ENCODE results near the gene PFKFB4. TPM values are rescaled to one million over a fixed set of nuclear protein-coding genes. Genes with fewer than 3 reads are reported as not detected.
"Not testable (repeated sequence)": the region's sequence is repeated elsewhere in the genome, so short reads cannot be mapped to it uniquely, and the experiment has no call there.

Gene PFKFB4
- total RNA-seq, 2 donors from 2014 or later = 11.1 to 27.4 TPM

DNA sequence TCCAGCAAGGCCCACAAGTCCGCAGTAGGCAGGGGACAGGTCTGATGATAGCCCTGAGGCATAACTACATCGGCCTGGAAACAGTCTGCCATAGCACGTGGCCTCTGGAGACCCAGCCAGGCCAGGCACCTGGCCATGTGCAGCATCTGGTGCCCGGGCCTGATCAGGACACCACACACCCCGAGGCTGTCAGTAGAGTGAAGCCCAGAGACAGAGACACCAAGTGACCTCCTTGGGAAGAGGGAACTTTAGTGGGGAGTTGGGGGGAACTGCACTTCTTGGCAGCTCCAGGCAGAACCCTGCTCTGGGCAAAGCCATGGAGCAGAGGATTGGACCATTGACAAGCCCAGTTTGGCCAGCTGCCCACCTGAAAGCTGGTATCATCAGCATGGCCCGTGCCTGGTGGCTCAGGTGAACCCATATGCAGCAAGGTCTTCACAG, 53.9 kb downstream of the PFKFB4 start:
- H3K9me3 Mint-ChIP-seq = no peaks in the 10 kb centered on the region
- H3K4me1 Mint-ChIP-seq (ENCODE audit: low read depth in 2 of 2) = peaks cover 14 to 36% of the 10 kb centered on the region in 2 donors
- DNase-seq (ENCODE audit: low spot score) = no peak
- peak overlapping the region; percentile 50 to 81 for H3K27ac Mint-ChIP-seq
- peaks cover 5% of the 10 kb centered on the region for H3K36me3 Mint-ChIP-seq
- no peaks in the 10 kb centered on the region for H3K27me3 Mint-ChIP-seq
- ATAC-seq = no peak
- H3K4me3 Mint-ChIP-seq = peak overlapping the region; percentile 74

DNA sequence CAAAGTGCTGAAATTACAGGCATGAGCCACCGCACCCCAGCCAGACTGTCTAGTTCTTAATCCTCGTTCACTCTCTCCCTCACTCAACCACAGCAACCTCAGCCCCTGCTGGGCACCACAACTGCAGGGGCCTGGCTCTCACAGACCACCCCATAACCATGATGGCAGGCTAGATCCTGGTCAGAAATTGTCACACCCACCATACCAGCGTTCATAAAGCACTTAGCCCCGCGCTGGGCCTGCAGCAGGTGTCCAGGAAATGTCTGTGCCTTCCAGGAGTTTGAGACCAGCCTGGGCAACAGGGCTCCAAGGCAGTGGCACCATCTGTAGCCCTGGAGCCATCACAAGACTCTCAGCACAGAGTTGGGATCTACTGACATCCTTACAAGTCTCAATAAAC, 54.5 kb downstream of the PFKFB4 start:
- H3K27ac Mint-ChIP-seq = peak overlapping the region; percentile 50 to 81
- H3K36me3 Mint-ChIP-seq = peaks cover 5% of the 10 kb centered on the region
- H3K4me1 Mint-ChIP-seq (ENCODE audit: low read depth in 2 of 2) = peaks cover 10 to 30% of the 10 kb centered on the region in 2 donors
- H3K4me3 Mint-ChIP-seq = peak overlapping the region; percentile 74
- H3K9me3 Mint-ChIP-seq = no peaks in the 10 kb centered on the region
- ATAC-seq = no peak
- H3K27me3 Mint-ChIP-seq = no peaks in the 10 kb centered on the region
- no peak for DNase-seq (ENCODE audit: low spot score)

DNA sequence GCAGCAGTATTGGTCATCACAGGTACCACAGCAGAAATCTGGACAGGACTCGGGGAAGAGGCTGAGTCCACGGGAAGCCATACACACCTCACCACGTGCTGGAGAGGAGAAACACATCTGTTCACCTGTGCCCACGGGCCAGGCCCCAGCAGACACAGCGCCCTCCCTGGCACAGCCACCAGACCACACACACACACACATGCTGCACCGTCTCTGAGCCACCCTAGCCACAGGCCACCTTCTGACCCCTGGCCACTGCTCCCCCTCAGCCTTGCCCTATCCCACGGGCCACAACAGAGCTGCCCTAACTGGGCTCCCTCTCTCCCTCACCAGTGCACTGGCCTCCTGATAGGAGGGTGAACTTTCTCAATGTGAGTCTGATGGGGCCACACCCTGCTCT, 55.4 kb downstream of the PFKFB4 start:
- Mint-ChIP-seq H3K4me1 (ENCODE audit: low read depth in 2 of 2) (peaks cover 10 to 30% of the 10 kb centered on the region in 2 donors), H3K4me3 (no peak overlapping the region), H3K27ac (peak overlapping the region in 1 of 2 donors; percentile 81)

DNA sequence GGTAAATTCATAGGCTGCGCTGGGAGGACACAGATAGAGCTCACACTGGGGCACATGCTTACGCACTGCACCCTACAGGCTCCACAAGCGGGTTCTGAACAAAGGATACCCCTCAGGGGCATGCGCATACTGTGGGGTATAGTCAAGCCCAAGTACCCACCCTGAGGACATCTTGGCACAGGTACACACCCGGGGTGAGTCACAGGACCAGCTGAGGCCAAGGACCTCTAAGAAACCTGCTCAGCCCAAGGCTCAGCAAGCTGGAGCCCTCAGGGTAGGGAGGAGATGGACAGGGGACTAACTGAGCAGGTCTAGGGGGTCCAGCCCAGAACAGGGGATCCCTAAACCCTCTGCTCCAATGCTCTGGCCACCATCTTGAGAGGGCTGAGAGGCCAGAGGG, 55.9 kb downstream of the PFKFB4 start:
- ATAC-seq (no peak), DNase-seq (ENCODE audit: low spot score) (no peak)
- Mint-ChIP-seq H3K9me3 (no peaks in the 10 kb centered on the region), H3K36me3 (peaks cover 5% of the 10 kb centered on the region), H3K27ac (peak overlapping the region in 1 of 2 donors; percentile 81), H3K27me3 (no peaks in the 10 kb centered on the region), H3K4me1 (ENCODE audit: low read depth in 2 of 2) (peaks cover 10 to 27% of the 10 kb centered on the region in 2 donors), H3K4me3 (no peak overlapping the region)

More for the DNA sequence above, 55.4 kb downstream of the PFKFB4 start:
- ATAC-seq (no peak), DNase-seq (ENCODE audit: low spot score) (no peak)
- H3K36me3 Mint-ChIP-seq = peaks cover 5% of the 10 kb centered on the region
- H3K9me3 Mint-ChIP-seq = no peaks in the 10 kb centered on the region
- no peaks in the 10 kb centered on the region for H3K27me3 Mint-ChIP-seq

DNA sequence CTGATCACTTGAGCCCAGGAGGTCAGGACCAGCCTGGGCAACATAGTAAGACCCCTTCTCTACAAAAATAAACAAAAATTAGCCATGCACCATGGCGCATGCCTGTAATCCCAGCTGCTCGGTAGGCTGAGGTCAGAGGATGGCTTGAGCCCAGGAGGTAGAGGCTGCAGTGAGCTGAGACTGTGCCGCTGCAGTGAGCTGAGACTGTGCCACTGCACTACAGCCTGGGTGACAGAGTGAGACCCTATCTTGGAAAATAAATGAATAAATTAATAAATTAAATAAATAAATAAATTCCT, 63.5 kb downstream of the PFKFB4 start:
- Mint-ChIP-seq H3K4me1 (ENCODE audit: low read depth in 2 of 2) (no peaks in the 10 kb centered on the region), H3K27ac (no peak overlapping the region), H3K9me3 (no peaks in the 10 kb centered on the region), H3K27me3 (no peaks in the 10 kb centered on the region), H3K36me3 (peaks cover 2% of the 10 kb centered on the region), H3K4me3 (no peak overlapping the region)
- no peak for DNase-seq (ENCODE audit: low spot score)
- ATAC-seq = no peak

DNA sequence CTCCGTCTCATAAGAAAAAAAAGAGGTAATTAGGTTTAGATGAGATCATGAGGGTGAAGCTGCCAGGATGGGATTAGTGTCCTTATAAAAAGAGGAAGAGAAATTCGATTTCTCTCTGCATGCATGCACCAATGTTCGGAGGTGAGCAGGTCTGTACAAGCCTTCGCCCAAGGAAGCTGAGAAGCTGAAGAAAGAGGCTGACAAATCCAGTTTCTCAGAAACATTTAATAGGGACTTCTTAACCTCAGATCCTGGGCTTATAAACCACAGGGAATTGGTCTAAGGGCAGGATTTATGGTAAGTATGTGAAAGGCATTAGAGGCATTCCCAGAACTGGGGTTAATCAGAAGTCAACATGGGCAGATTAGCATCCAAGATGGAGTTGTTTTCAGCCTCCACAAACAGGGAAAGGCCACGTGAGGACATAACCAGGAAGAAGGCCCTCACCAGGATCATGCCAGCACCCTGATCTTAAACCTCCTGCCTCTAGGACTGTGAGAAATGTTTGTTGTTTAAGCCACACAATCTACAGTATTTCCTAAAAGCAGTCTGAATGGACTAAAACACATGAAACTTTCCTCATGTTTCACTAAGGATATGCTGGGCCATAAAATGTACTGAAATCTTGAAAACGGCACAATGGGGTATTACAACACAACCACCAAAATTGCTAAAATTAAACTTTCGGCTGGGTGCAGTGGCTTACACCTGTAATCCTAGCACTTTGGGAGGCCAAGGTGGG, 64.0 kb downstream of the PFKFB4 start:
- Mint-ChIP-seq H3K9me3 (no peaks in the 10 kb centered on the region), H3K36me3 (no peaks in the 10 kb centered on the region), H3K27me3 (no peaks in the 10 kb centered on the region), H3K27ac (no peak overlapping the region), H3K4me1 (ENCODE audit: low read depth in 2 of 2) (no peaks in the 10 kb centered on the region), H3K4me3 (no peak overlapping the region)
- no peak for ATAC-seq
- DNase-seq (ENCODE audit: low spot score) = no peak

DNA sequence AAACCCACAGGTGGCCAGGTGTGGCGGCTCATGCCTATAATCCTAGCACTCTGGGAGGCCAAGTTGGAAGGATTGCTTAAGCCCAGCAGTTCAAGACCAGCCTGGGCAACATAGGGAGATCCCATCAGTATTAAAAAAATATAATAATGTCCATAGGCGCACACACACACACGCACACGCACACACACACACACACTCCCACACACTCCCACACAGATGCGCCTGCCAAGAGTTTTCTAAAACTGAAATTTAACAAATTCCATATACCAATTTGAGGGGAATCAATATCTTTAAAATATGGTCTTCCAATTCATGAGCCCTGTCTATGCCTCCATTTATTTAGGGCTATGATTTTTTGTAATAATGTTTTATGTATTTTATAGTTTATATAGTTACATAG, 69.7 kb downstream of the PFKFB4 start:
- no peaks in the 10 kb centered on the region for H3K4me1 Mint-ChIP-seq (ENCODE audit: low read depth in 2 of 2)

DNA sequence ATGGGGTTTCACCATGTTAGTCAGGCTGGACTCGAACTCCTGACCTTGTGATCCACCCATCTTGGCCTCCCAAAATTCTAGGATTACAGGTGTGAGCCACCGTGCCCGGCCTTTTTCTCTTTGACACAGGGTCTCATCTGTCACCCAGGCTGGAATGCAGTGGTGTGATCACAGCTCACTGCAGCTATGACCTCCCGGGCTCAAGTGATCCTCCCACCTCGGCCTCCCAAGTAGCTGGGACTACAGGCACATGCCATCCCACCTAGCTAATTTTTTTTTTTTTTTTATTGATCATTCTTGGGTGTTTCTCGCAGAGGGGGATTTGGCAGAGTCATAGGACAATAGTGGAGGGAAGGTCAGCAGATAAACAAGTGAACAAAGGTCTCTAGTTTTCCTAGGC, 73.8 kb downstream of the PFKFB4 start:
- H3K36me3 Mint-ChIP-seq; DNase-seq (ENCODE audit: low spot score); H3K4me3 Mint-ChIP-seq; H3K27me3 Mint-ChIP-seq; H3K9me3 Mint-ChIP-seq; ATAC-seq; H3K27ac Mint-ChIP-seq: not testable (repeated sequence)
- peaks cover 20 to 22% of the 10 kb centered on the region in 2 donors for H3K4me1 Mint-ChIP-seq (ENCODE audit: low read depth in 2 of 2)

More for the DNA sequence above, 69.7 kb downstream of the PFKFB4 start:
- H3K4me3 Mint-ChIP-seq = no peak overlapping the region
- H3K27me3 Mint-ChIP-seq = no peaks in the 10 kb centered on the region
- H3K9me3 Mint-ChIP-seq = no peaks in the 10 kb centered on the region
- H3K36me3 Mint-ChIP-seq = no peaks in the 10 kb centered on the region
- no peak for DNase-seq (ENCODE audit: low spot score)
- H3K27ac Mint-ChIP-seq = no peak overlapping the region
- no peak for ATAC-seq

DNA sequence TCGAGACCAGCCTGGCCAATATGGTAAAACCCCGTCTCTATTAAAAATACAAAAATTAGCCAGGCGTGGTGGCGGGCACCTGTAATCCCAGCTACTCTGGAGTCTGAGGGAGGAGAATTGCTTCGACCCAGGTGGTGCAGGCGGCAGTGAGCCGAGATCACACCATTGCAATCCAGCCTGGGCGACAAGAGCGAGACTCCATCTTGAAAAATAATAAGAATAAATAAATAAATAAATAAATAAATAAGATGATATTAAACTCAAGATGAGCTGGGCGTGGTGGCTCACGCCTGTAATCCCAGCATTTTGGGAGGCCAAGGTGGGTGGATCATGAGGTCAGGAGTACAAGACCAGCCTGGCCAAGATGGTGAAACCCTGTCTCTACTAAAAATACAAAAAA, 75.7 kb downstream of the PFKFB4 start:
- H3K27ac Mint-ChIP-seq; H3K36me3 Mint-ChIP-seq; H3K27me3 Mint-ChIP-seq; H3K9me3 Mint-ChIP-seq; DNase-seq (ENCODE audit: low spot score); ATAC-seq; H3K4me3 Mint-ChIP-seq: not testable (repeated sequence)
- H3K4me1 Mint-ChIP-seq (ENCODE audit: low read depth in 2 of 2) = peaks cover 25 to 28% of the 10 kb centered on the region in 2 donors

DNA sequence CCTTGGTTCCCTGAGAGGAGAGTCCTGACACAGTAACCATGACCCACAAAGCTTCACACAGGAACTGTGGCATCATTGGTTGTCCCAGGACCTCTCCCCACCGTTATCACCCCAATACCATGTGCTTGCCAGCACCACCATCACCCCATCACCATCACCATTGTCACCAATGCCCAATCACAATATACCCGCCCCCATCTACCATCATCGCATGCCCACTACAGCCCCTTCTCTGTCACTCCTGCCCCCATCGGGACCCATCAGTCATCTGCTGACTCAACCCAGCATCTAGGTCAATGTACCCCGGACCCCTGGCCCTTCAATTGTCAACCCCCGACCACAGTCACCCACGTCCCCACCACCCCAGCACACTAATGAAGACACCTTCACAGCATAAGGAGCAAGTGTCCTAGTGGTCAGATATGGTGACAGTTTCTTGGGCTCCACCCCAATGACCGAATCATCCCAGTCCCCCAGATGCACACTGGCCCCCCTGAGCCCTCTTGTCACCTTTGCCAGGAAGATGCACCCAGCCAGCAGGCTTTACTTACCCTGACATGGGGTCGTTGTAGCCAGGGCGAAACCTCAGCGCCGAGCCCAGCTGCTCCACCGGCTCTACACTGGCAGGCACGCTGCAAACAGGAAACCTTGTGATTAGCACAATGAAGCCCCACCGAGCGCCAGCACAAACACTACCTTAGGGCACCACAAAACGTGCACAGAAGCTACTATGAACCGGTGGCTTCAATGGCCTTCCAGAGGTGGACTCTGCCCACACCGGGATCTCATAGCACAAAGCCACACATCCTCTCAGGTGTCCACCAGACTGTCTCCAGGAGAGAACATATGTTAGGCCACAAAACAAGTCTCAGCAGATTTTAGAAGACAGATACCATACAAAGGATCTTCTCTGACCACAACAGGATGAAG, 77.7 kb downstream of the PFKFB4 start:
- H3K9me3 Mint-ChIP-seq = no peaks in the 10 kb centered on the region
- DNase-seq (ENCODE audit: low spot score) (peak; percentile 64), ATAC-seq (peak; percentile 78 to 82)
- H3K36me3 Mint-ChIP-seq = no peaks in the 10 kb centered on the region
- peaks cover 32 to 36% of the 10 kb centered on the region in 2 donors for H3K4me1 Mint-ChIP-seq (ENCODE audit: low read depth in 2 of 2)
- peak overlapping the region; percentile 94 to 99 for H3K27ac Mint-ChIP-seq
- H3K4me3 Mint-ChIP-seq = peak overlapping the region; percentile 95
- H3K27me3 Mint-ChIP-seq = no peaks in the 10 kb centered on the region

DNA sequence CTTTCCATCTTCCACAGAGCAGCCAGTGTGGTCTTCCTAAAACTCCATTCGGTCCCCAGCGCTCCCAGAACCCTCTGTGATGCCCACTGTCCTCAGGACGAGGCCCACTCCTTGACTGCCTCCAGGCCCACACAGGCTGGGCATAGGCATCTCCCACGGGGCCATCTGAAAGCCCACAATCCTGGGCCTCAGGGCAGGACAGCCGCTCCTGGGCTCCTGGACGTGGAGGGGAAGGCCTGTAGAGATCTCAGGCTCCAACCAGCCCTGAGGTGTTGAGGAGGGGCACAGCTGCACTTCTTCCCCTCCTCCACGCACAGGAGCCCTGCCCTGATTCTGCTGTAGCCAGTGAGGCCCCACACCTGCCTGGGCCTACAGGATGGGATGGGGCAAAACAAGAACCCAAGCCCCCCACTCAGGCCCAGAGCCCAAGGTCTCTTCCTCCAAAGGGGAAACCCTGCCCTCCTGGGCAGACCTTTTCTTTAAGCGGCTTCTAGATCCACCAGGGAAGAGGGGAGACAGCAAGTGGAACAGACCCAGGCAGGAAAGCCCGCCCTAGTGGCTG, 78.6 kb downstream of the PFKFB4 start:
- no peaks in the 10 kb centered on the region for H3K36me3 Mint-ChIP-seq
- peak overlapping the region; percentile 95 for H3K4me3 Mint-ChIP-seq
- peaks cover 39 to 43% of the 10 kb centered on the region in 2 donors for H3K4me1 Mint-ChIP-seq (ENCODE audit: low read depth in 2 of 2)
- H3K27me3 Mint-ChIP-seq = no peaks in the 10 kb centered on the region
- H3K27ac Mint-ChIP-seq = peak overlapping the region; percentile 94 to 99
- no peak for DNase-seq (ENCODE audit: low spot score)
- no peaks in the 10 kb centered on the region for H3K9me3 Mint-ChIP-seq
- peak in 1 of 2 donors; percentile 3 for ATAC-seq

DNA sequence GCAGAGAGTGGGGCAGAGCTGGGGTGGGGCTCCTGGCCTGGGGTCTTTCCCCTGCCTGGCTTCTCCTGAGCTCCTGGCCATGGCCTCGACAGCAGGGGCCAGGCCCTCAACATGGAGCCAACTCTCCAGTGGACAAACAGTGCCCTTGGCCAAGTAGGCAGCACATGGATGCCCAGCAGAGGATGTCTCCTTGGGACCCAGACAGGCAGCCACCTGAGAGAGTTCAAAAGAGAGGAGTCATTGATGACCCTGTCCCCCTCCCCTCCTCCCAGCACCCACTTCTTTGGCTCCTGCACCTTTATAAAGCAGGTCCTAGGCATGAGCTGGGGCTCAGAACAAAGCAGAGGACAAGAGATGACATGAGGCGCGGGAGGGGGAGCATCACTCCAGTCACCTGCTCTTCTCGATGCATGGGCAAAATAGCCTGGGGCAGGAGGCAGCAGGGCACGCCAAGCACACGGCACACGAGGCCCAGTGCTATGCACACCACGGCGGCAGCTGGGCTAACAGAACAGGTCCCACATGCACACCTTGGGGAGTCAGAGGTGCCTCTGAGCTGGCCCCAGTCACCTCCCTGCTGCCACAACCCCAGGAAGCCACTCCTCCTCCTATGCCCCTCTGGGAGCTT, 80.1 kb downstream of the PFKFB4 start:
- no peak for ATAC-seq

DNA sequence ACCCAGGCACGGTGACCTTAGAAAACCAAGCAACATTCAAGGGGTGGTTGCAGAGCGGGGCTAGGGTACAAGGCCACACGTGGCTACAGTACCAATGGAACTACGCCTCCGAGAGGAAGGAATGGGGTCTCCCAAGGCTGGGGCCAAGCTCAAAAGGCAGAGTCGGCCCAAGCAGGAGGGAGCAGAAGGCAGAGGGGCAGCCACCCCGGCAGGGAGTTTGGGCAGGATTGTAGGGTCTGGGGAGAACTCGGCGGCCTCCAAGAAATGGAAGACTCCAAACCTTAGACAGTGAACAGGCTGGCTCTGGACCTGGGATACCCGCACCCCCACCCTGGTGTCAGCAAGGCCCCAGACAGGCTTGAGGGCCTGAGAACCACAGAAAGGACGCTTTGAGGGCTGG, 81.4 kb downstream of the PFKFB4 start:
- peaks cover 44 to 45% of the 10 kb centered on the region in 2 donors for H3K4me1 Mint-ChIP-seq (ENCODE audit: low read depth in 2 of 2)
- no peaks in the 10 kb centered on the region for H3K9me3 Mint-ChIP-seq
- peak overlapping the region; percentile 39 for H3K4me3 Mint-ChIP-seq
- peak overlapping the region; percentile 54 to 67 for H3K27ac Mint-ChIP-seq
- DNase-seq (ENCODE audit: low spot score) = no peak
- H3K36me3 Mint-ChIP-seq = no peaks in the 10 kb centered on the region
- no peak for ATAC-seq
- H3K27me3 Mint-ChIP-seq = no peaks in the 10 kb centered on the region

More for the DNA sequence above, 80.1 kb downstream of the PFKFB4 start:
- Mint-ChIP-seq H3K4me1 (ENCODE audit: low read depth in 2 of 2) (peaks cover 43 to 47% of the 10 kb centered on the region in 2 donors), H3K4me3 (no peak overlapping the region), H3K36me3 (no peaks in the 10 kb centered on the region), H3K27ac (peak overlapping the region; percentile 67 to 94), H3K27me3 (no peaks in the 10 kb centered on the region), H3K9me3 (no peaks in the 10 kb centered on the region)
- no peak for DNase-seq (ENCODE audit: low spot score)
